BLaER1 (cell line): ENCODE data around the gene TNPO3.
A peak's percentile ranks its signal among the peaks of the same experiment; 100 is the strongest.
"Not testable (repeated sequence)": the region's sequence is repeated elsewhere in the genome, so short reads cannot be mapped to it uniquely, and the experiment has no call there.

Experiments used
- H3K27ac ChIP-seq: shearing (Covaris generic); formaldehyde crosslinking; 2 replicates; pipeline ENCODE4 v1.8.1; 2022
- H3K27me3 ChIP-seq: shearing (Covaris generic); formaldehyde crosslinking; 2 replicates; pipeline ENCODE4 v1.8.1; 2022
- H3K36me3 ChIP-seq: shearing (Covaris generic); formaldehyde crosslinking; 2 replicates; pipeline ENCODE4 v1.8.1; 2022
- H3K4me1 ChIP-seq: shearing (Covaris generic); formaldehyde crosslinking; 2 replicates; pipeline ENCODE4 v1.8.1; 2022
- H3K4me2 ChIP-seq: shearing (Covaris generic); formaldehyde crosslinking; 2 replicates; pipeline ENCODE4 v1.8.1; 2022
- H3K4me3 ChIP-seq: shearing (Covaris generic); formaldehyde crosslinking; 2 replicates; pipeline ENCODE4 v1.8.1; 2022
- H3K9ac ChIP-seq: shearing (Covaris generic); formaldehyde crosslinking; 2 replicates; pipeline ENCODE4 v1.8.1; 2022
- H3K9me3 ChIP-seq: shearing (Covaris generic); formaldehyde crosslinking; 2 replicates; pipeline ENCODE4 v1.8.1; 2022
- H4K20me1 ChIP-seq: shearing (Covaris generic); formaldehyde crosslinking; 2 replicates; pipeline ENCODE4 v1.8.1; 2022
- Cebpa-rat ChIP-seq: shearing (Covaris generic); IDR thresholded peaks from 2 replicates; pipeline ENCODE4 v1.8.1; 2022

The TNPO3 gene

GRCh38 chr7:128951296-128951695, 103.6 kb downstream of the TNPO3 start:
- H4K20me1 ChIP-seq, result peaks cover 24% of the 10 kb centered on the region; the same call in 1 of the 2 replicates
- H3K4me2 ChIP-seq, result peak overlapping the region; percentile 24; the same call in 1 of the 2 replicates
- no peak for TF ChIP-seq Cebpa-rat
- H3K9ac ChIP-seq, result no peak overlapping the region
- no peaks in the 10 kb centered on the region for H3K9me3 ChIP-seq
- peaks cover 58% of the 10 kb centered on the region for H3K36me3 ChIP-seq
- peaks cover 37% of the 10 kb centered on the region for H3K4me1 ChIP-seq
- H3K27ac ChIP-seq, result 0 out of 2 replicates have a peak overlapping the region, but pooled peaks have one; percentile 35
- no peaks in the 10 kb centered on the region for H3K27me3 ChIP-seq
- H3K4me3 ChIP-seq, result no peak overlapping the region

GRCh38 chr7:128948976-128949760, 105.7 kb downstream of the TNPO3 start:
- no peak overlapping the region for H3K4me3 ChIP-seq
- H3K36me3 ChIP-seq, result peaks cover 38% of the 10 kb centered on the region
- no peaks in the 10 kb centered on the region for H3K9me3 ChIP-seq
- H3K9ac ChIP-seq, result no peak overlapping the region
- TF ChIP-seq Cebpa-rat, result no peak
- H3K4me1 ChIP-seq, result peaks cover 43% of the 10 kb centered on the region
- H4K20me1 ChIP-seq, result peaks cover 24% of the 10 kb centered on the region; the same call in 1 of the 2 replicates
- peak overlapping the region; percentile 47 for H3K27ac ChIP-seq
- H3K4me2 ChIP-seq, result peak overlapping the region; percentile 73
- no peaks in the 10 kb centered on the region for H3K27me3 ChIP-seq

GRCh38 chr7:128948312-128948973, 106.5 kb downstream of the TNPO3 start:
- Histone ChIP-seq H3K9me3 (no peaks in the 10 kb centered on the region), H3K4me2 (peak overlapping the region; percentile 73), H3K27me3 (no peaks in the 10 kb centered on the region), H3K36me3 (peaks cover 31% of the 10 kb centered on the region), H4K20me1 (peaks cover 24% of the 10 kb centered on the region; the same call in 1 of the 2 replicates), H3K9ac (no peak overlapping the region), H3K4me3 (no peak overlapping the region), H3K4me1 (peaks cover 50% of the 10 kb centered on the region), H3K27ac (peak overlapping the region; percentile 47)
- TF ChIP-seq Cebpa-rat, result peak; percentile 40; the same call in 1 of the 2 replicates

DNA sequence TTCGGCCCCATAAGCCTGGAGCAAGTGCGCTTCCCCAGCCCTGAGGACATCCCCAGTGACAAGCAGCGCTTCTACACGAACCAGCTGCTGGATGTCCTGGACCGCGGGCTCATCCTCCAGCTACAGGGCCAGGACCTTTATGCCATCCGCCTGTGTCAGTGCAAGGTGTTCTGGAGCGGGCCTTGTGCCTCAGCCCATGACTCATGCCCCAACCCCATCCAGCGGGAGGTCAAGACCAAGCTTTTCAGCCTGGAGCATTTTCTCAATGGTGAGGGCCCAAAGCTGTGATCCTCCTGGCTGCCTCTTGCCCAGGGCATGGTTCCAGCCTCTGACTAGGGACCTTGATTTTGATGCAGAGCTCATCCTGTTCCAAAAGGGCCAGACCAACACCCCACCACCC, 107.1 kb downstream of the TNPO3 start:
- Histone ChIP-seq H4K20me1 (peaks cover 24% of the 10 kb centered on the region; the same call in 1 of the 2 replicates), H3K4me3 (no peak overlapping the region), H3K4me2 (peak overlapping the region; percentile 73), H3K9me3 (no peaks in the 10 kb centered on the region), H3K4me1 (peaks cover 51% of the 10 kb centered on the region), H3K36me3 (peaks cover 25% of the 10 kb centered on the region), H3K27ac (no peak overlapping the region; the same call in 1 of the 2 replicates), H3K27me3 (no peaks in the 10 kb centered on the region), H3K9ac (no peak overlapping the region)
- TF ChIP-seq Cebpa-rat, result no peak

GRCh38 chr7:128946936-128947830, 107.7 kb downstream of the TNPO3 start:
- H3K4me3 ChIP-seq, result no peak overlapping the region
- H3K9me3 ChIP-seq, result no peaks in the 10 kb centered on the region
- H3K27me3 ChIP-seq, result no peaks in the 10 kb centered on the region
- peaks cover 55% of the 10 kb centered on the region for H3K4me1 ChIP-seq
- peaks cover 24% of the 10 kb centered on the region; the same call in 1 of the 2 replicates for H4K20me1 ChIP-seq
- TF ChIP-seq Cebpa-rat, result no peak
- H3K4me2 ChIP-seq, result peak overlapping the region; percentile 73
- H3K27ac ChIP-seq, result no peak overlapping the region
- H3K9ac ChIP-seq, result no peak overlapping the region
- H3K36me3 ChIP-seq, result peaks cover 18% of the 10 kb centered on the region

DNA sequence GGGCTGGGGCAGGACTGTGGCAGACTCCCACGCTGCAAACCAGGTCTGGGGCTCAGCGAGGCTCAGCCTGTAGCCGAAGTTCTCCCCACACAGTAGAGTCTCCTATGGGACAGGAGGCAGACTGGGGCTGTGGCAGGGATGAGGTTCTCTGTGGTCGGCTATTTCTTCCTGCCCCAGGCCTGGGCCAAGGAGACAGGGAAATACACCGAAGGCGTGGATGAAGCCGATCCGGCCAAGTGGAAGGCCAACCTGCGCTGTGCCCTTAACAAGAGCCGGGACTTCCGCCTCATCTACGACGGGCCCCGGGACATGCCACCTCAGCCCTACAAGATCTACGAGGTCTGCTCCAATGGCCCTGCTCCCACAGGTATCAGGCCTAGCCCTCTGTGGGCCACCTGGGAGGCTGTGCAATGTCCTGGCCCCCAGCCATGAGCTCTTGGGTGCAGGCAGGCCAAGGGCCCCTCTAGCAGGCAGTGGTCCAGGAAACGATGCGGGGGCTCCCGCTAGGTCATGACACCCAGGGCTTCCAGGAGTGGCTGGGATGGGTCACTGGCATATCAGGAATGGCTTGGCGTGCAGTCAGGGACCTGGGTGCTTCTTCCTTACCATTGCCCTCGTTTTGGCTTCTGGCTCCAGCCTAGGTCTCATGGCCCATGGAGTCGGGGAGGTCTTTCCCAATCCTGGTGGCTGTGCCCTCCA, 109.1 kb downstream of the TNPO3 start:
- Histone ChIP-seq H3K4me3 (no peak overlapping the region), H3K9ac (no peak overlapping the region), H3K27ac (no peak overlapping the region), H3K4me2 (0 out of 2 replicates have a peak overlapping the region, but pooled peaks have one; percentile 3), H4K20me1 (peaks cover 17% of the 10 kb centered on the region; the same call in 1 of the 2 replicates), H3K4me1 (peaks cover 57% of the 10 kb centered on the region), H3K9me3 (no peaks in the 10 kb centered on the region), H3K27me3 (no peaks in the 10 kb centered on the region), H3K36me3 (peaks cover 5% of the 10 kb centered on the region)
- no peak for TF ChIP-seq Cebpa-rat

DNA sequence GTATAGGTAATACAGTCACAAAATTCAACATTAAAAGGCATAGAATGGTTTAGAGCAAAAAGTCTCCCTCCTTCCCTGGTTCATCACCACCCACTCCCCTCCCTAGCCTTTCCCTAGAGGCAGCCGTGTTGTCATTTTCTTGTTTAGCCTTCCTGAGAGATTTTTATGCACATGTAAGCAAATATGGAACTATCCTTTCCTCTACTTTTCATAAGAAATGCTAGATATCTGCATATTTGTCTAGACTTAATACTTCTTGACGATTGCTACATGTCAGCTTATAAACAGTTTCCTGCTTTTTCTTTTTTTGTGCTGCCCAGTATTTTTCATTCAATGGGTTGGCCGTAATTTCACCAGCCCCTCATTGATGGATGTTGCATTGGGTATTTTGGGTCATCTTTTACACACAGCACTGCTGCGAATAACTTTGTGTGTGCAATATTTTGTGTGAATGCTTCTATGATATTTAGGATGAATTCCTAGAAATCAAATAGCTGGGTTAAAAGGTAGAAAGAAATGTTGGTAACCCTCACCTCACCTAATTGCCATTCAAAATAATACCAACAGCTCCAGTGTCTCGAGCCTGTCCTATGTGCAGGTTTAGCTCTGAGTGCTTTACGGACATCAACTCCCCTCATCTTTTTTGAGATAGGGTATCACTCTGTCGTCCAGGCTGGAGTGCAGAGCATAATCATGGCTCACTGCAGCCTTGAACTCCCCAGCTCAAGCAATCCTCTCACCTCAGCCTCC, 110.2 kb downstream of the TNPO3 start:
- H3K9ac ChIP-seq, result no peak overlapping the region
- no peaks in the 10 kb centered on the region for H3K9me3 ChIP-seq
- H3K36me3 ChIP-seq, result no peaks in the 10 kb centered on the region
- H3K27me3 ChIP-seq, result peaks cover 7% of the 10 kb centered on the region; the same call in 1 of the 2 replicates
- no peak for TF ChIP-seq Cebpa-rat
- H3K4me1 ChIP-seq, result peaks cover 67% of the 10 kb centered on the region
- no peak overlapping the region for H3K27ac ChIP-seq
- H3K4me2 ChIP-seq, result no peak overlapping the region
- H4K20me1 ChIP-seq, result peaks cover 17% of the 10 kb centered on the region; the same call in 1 of the 2 replicates
- no peak overlapping the region for H3K4me3 ChIP-seq

GRCh38 chr7:128943251-128943650, 111.7 kb downstream of the TNPO3 start:
- not testable (repeated sequence) for H3K27ac ChIP-seq, H3K9me3 ChIP-seq, H3K4me2 ChIP-seq, H4K20me1 ChIP-seq, H3K36me3 ChIP-seq, H3K4me3 ChIP-seq, H3K9ac ChIP-seq
- Histone ChIP-seq H3K27me3 (peaks cover 21% of the 10 kb centered on the region), H3K4me1 (peaks cover 67% of the 10 kb centered on the region)
